AG09309 (cell line): ENCODE measurements around the gene TRIM72.

Experiments used
- DNase-seq: peaks from one replicate; pipeline ENCODE4 v3.0.0-alpha.2; 2010; ENCODE audit warnings: low read depth
- H3K4me3 ChIP-seq: 2 replicates; pipeline ENCODE4 v1.5.1; 2011; ENCODE audit warnings: mild to moderate bottlenecking, low read depth, low read length, moderate library complexity; ENCODE audit not compliant: control insufficient read depth
- CTCF ChIP-seq: IDR thresholded peaks from 2 replicates; pipeline ENCODE4 v1.5.1; 2011; ENCODE audit warnings: mild to moderate bottlenecking, low read depth, low read length, inconsistent platforms; ENCODE audit not compliant: insufficient read depth, control insufficient read depth; ENCODE audit errors: missing control alignments

TRIM72 gene

GRCh38 chr16:31202414-31203375 lies 11.2 kb upstream of the TRIM72 start, which contains the start of gene PYCARD:
Gene PYCARD (minus strand): TSS chr16:31202760. CDS start chr16:31202690, 70 bp downstream.
- peak within 1 kb of the TSS; percentile 69 for H3K4me3 ChIP-seq
- DNase-seq: no peak
- no peak for TF ChIP-seq CTCF

- no peak for TF ChIP-seq CTCF
- no peak for DNase-seq
- no peak overlapping the region for H3K4me3 ChIP-seq
Measured at GRCh38 chr16:31204871-31205666, 8.8 kb upstream of the TRIM72 start.

- no peak overlapping the region for H3K4me3 ChIP-seq
- DNase-seq: no peak
- no peak for TF ChIP-seq CTCF
Measured at GRCh38 chr16:31206776-31207175, 7.1 kb upstream of the TRIM72 start.

GRCh38 chr16:31213342-31213741 lies 577 bp upstream of the TRIM72 start:
- TF ChIP-seq CTCF: no peak
- no peak overlapping the region for H3K4me3 ChIP-seq
- no peak for DNase-seq

- TF ChIP-seq CTCF: no peak
- peak overlapping the region; percentile 46 for H3K4me3 ChIP-seq
- no peak for DNase-seq
Measured at GRCh38 chr16:31214708-31215286, 878 bp downstream of the TRIM72 start.
